ENCODE measurements around the gene SMOC2. TPM values are rescaled to one million over a fixed set of nuclear protein-coding genes. Genes with fewer than 3 reads are reported as not detected.
"Not testable (repeated sequence)": the region's sequence is repeated elsewhere in the genome, so short reads cannot be mapped to it uniquely, and the experiment has no call there.

SMOC2 gene
- polyA plus RNA-seq, 3 donors = not detected

- Histone ChIP-seq H2AFZ (ENCODE audit: insufficient read depth, low read depth, low read length, poor library complexity, severe bottlenecking) (no peak overlapping the region), H3K27ac (ENCODE audit: low read depth in 1 of 2, low read length in 2 of 2) (no peak overlapping the region), H4K20me1 (ENCODE audit: insufficient read depth, low read length) (no peaks in the 10 kb centered on the region), H3K36me3 (replicated peaks in 1 of 2; ENCODE audit: control insufficient read depth in 1 of 2, insufficient read depth in 2 of 2, low read length in 2 of 2) (no peaks in the 10 kb centered on the region), H3K79me2 (ENCODE audit: insufficient read depth, low read length) (no peaks in the 10 kb centered on the region), H3K9ac (ENCODE audit: insufficient read depth, low read length, poor library complexity, severe bottlenecking) (no peak overlapping the region), H3K9me3 (replicated peaks in 1 of 2; ENCODE audit: control insufficient read depth in 1 of 2, insufficient read depth in 1 of 2, low read length in 2 of 2) (peaks cover 14 to 38% of the 10 kb centered on the region in 2 donors), H3K4me3 (replicated peaks in 1 of 3; ENCODE audit: low read depth in 2 of 3, low read length in 3 of 3) (no peak overlapping the region), H3K4me1 (ENCODE audit: control insufficient read depth in 1 of 2, insufficient read depth in 2 of 2, low read length in 2 of 2) (no peaks in the 10 kb centered on the region), H3K4me2 (replicated peaks; ENCODE audit: extremely low read depth, low read length, poor library complexity, severe bottlenecking) (no peak overlapping the region), H3K27me3 (ENCODE audit: control insufficient read depth in 2 of 2, insufficient read depth in 2 of 2, low read length in 2 of 2) (no peaks in the 10 kb centered on the region)
- Mint-ChIP-seq H3K27ac (no peak overlapping the region), H3K36me3 (no peaks in the 10 kb centered on the region), H3K9me3 (peaks cover 13 to 37% (median 24%) of the 10 kb centered on the region in 7 donors), H3K27me3 (ENCODE audit: low read depth in 3 of 3) (peaks cover 0 to 2% (median 0%) of the 10 kb centered on the region in 3 donors), H3K4me3 (no peak overlapping the region), H3K4me1 (no peaks in the 10 kb centered on the region)
- TF ChIP-seq CTCF (IDR thresholded peaks at IDR 0.05) = no peak
- no peak for DNase-seq
- intact Hi-C loops (cut with micrococcal nuclease) = no loop called here
- WGBS (ENCODE audit: insufficient coverage) = 81% methylated on average over 10 of the region's 13 CpGs
Measured at GRCh38 chr6:168609026-168609685, 168.2 kb downstream of the SMOC2 start.

GRCh38 chr6:168609914-168610490, 169.0 kb downstream of the SMOC2 start:
- H3K27me3 ChIP-seq (ENCODE audit: control insufficient read depth in 2 of 2, insufficient read depth in 2 of 2, low read length in 2 of 2) = no peaks in the 10 kb centered on the region
- Mint-ChIP-seq H3K27me3 (ENCODE audit: low read depth in 3 of 3) (peaks cover 0 to 2% (median 0%) of the 10 kb centered on the region in 3 donors), H3K27ac (no peak overlapping the region), H3K9me3 (peaks cover 13 to 38% (median 24%) of the 10 kb centered on the region in 7 donors), H3K4me3 (no peak overlapping the region), H3K36me3 (no peaks in the 10 kb centered on the region), H3K4me1 (no peaks in the 10 kb centered on the region)
- no peak overlapping the region for H3K4me3 ChIP-seq (replicated peaks in 1 of 3; ENCODE audit: low read depth in 2 of 3, low read length in 3 of 3)
- no peak for TF ChIP-seq CTCF (IDR thresholded peaks at IDR 0.05)
- no peaks in the 10 kb centered on the region for H3K79me2 ChIP-seq (ENCODE audit: insufficient read depth, low read length)
- intact Hi-C loops (cut with micrococcal nuclease) = no loop called here
- DNase-seq = no peak
- WGBS (ENCODE audit: insufficient coverage) = 91% methylated on average over 4 of the region's 9 CpGs
- peaks cover 14 to 41% of the 10 kb centered on the region in 2 donors for H3K9me3 ChIP-seq (replicated peaks in 1 of 2; ENCODE audit: control insufficient read depth in 1 of 2, insufficient read depth in 1 of 2, low read length in 2 of 2)
- no peaks in the 10 kb centered on the region for H3K36me3 ChIP-seq (replicated peaks in 1 of 2; ENCODE audit: control insufficient read depth in 1 of 2, insufficient read depth in 2 of 2, low read length in 2 of 2)
- no peak overlapping the region for H3K9ac ChIP-seq (ENCODE audit: insufficient read depth, low read length, poor library complexity, severe bottlenecking)
- no peak overlapping the region for H2AFZ ChIP-seq (ENCODE audit: insufficient read depth, low read depth, low read length, poor library complexity, severe bottlenecking)
- no peaks in the 10 kb centered on the region for H3K4me1 ChIP-seq (ENCODE audit: control insufficient read depth in 1 of 2, insufficient read depth in 2 of 2, low read length in 2 of 2)
- H3K4me2 ChIP-seq (replicated peaks; ENCODE audit: extremely low read depth, low read length, poor library complexity, severe bottlenecking) = no peak overlapping the region
- no peaks in the 10 kb centered on the region for H4K20me1 ChIP-seq (ENCODE audit: insufficient read depth, low read length)
- H3K27ac ChIP-seq (ENCODE audit: low read depth in 1 of 2, low read length in 2 of 2) = no peak overlapping the region

- H3K27ac Mint-ChIP-seq; H3K4me1 ChIP-seq (ENCODE audit: control insufficient read depth in 1 of 2, insufficient read depth in 2 of 2, low read length in 2 of 2); H2AFZ ChIP-seq (ENCODE audit: insufficient read depth, low read depth, low read length, poor library complexity, severe bottlenecking); H3K9ac ChIP-seq (ENCODE audit: insufficient read depth, low read length, poor library complexity, severe bottlenecking); H4K20me1 ChIP-seq (ENCODE audit: insufficient read depth, low read length); intact Hi-C loops (cut with micrococcal nuclease); H3K79me2 ChIP-seq (ENCODE audit: insufficient read depth, low read length); H3K4me3 Mint-ChIP-seq; H3K4me3 ChIP-seq (replicated peaks in 1 of 3; ENCODE audit: low read depth in 2 of 3, low read length in 3 of 3); H3K4me2 ChIP-seq (replicated peaks; ENCODE audit: extremely low read depth, low read length, poor library complexity, severe bottlenecking); H3K27me3 ChIP-seq (ENCODE audit: control insufficient read depth in 2 of 2, insufficient read depth in 2 of 2, low read length in 2 of 2); H3K27ac ChIP-seq (ENCODE audit: low read depth in 1 of 2, low read length in 2 of 2); DNase-seq; H3K36me3 Mint-ChIP-seq; H3K27me3 Mint-ChIP-seq (ENCODE audit: low read depth in 3 of 3); H3K4me1 Mint-ChIP-seq; H3K36me3 ChIP-seq (replicated peaks in 1 of 2; ENCODE audit: control insufficient read depth in 1 of 2, insufficient read depth in 2 of 2, low read length in 2 of 2): not testable (repeated sequence)
- H3K9me3 Mint-ChIP-seq = peaks cover 21 to 42% (median 29%) of the 10 kb centered on the region in 7 donors
- peaks cover 21 to 48% of the 10 kb centered on the region in 2 donors for H3K9me3 ChIP-seq (replicated peaks in 1 of 2; ENCODE audit: control insufficient read depth in 1 of 2, insufficient read depth in 1 of 2, low read length in 2 of 2)
- no CpG with 5 or more reads among the region's 12 CpGs for WGBS (ENCODE audit: insufficient coverage)
Measured at GRCh38 chr6:168610966-168611365, 170.0 kb downstream of the SMOC2 start.

Data from CD14-positive monocyte (primary cell).